HG02798 (cell line): ENCODE data around the gene NDUFAF4.
A peak's percentile ranks its signal among the peaks of the same experiment; 100 is the strongest.

ENCODE experiments used
- ATAC-seq: cut with Tn5 transposase; IDR thresholded peaks from one replicate; pipeline ENCODE4 v1.9.1; 2021; ENCODE audit warnings: mild to moderate bottlenecking; ENCODE audit not compliant: unreplicated experiment, poor library complexity

The NDUFAF4 gene

GRCh38 chr6:96900873-96901272 is 3.2 kb upstream of the NDUFAF4 start:
- ATAC-seq: no peak

GRCh38 chr6:96899451-96899998 is 1.8 kb upstream of the NDUFAF4 start:
- ATAC-seq: no peak

GRCh38 chr6:96899019-96899418 is 1.3 kb upstream of the NDUFAF4 start:
- no peak for ATAC-seq

- no peak for ATAC-seq
Measured at GRCh38 chr6:96898241-96898851, 655 bp upstream of the NDUFAF4 start.

GRCh38 chr6:96889146-96889545 is 8.5 kb downstream of the NDUFAF4 start:
- no peak for ATAC-seq

GRCh38 chr6:96888745-96889144 is 8.9 kb downstream of the NDUFAF4 start:
- no peak for ATAC-seq

GRCh38 chr6:96886519-96886918 is 11.2 kb downstream of the NDUFAF4 start:
- ATAC-seq: no peak

- peak; percentile 95 for ATAC-seq
Measured at GRCh38 chr6:96885187-96885631, 12.5 kb downstream of the NDUFAF4 start.

- ATAC-seq: no peak
Measured at GRCh38 chr6:96878143-96878542, 19.5 kb downstream of the NDUFAF4 start.

GRCh38 chr6:96876886-96877545 is 20.7 kb downstream of the NDUFAF4 start:
- ATAC-seq: no peak

- no peak for ATAC-seq
Measured at GRCh38 chr6:96872976-96873375, 24.7 kb downstream of the NDUFAF4 start.

GRCh38 chr6:96865055-96865405 is 32.7 kb downstream of the NDUFAF4 start:
- no peak for ATAC-seq

- ATAC-seq: no peak
Measured at GRCh38 chr6:96864216-96865054, 33.3 kb downstream of the NDUFAF4 start.

- ATAC-seq: no peak
Measured at GRCh38 chr6:96862560-96862959, 35.1 kb downstream of the NDUFAF4 start.

GRCh38 chr6:96861588-96861987 is 36.1 kb downstream of the NDUFAF4 start:
- no peak for ATAC-seq

- ATAC-seq: no peak
Measured at GRCh38 chr6:96856856-96857255, 40.8 kb downstream of the NDUFAF4 start.

GRCh38 chr6:96853083-96853482 is 44.6 kb downstream of the NDUFAF4 start:
- no peak for ATAC-seq

- no peak for ATAC-seq
Measured at GRCh38 chr6:96852605-96853004, 45.1 kb downstream of the NDUFAF4 start.

- no peak for ATAC-seq
Measured at GRCh38 chr6:96851858-96852257, 45.8 kb downstream of the NDUFAF4 start.

- ATAC-seq: no peak
Measured at GRCh38 chr6:96849615-96850014, 48.1 kb downstream of the NDUFAF4 start.

- ATAC-seq: no peak
Measured at GRCh38 chr6:96844530-96844929, 53.2 kb downstream of the NDUFAF4 start.
